ENCODE results near the gene EML6.
"Not testable (repeated sequence)": the region's sequence is repeated elsewhere in the genome, so short reads cannot be mapped to it uniquely, and the experiment has no call there.

The EML6 gene

GRCh38 chr2:54864727-54865126 lies 141.3 kb downstream of the EML6 start:
- no peaks in the 10 kb centered on the region for H3K9me3 ChIP-seq (ENCODE audit: control insufficient read depth, low read length)
- H3K4me3 ChIP-seq (ENCODE audit: extremely low read depth, insufficient read depth, low read length, poor library complexity, severe bottlenecking), result no peak overlapping the region
- WGBS, 2 experiments (ENCODE audit: insufficient coverage in 2 of 2), result 92% methylated on average over 2 of the region's 5 CpGs; no CpG with 5 or more reads in 1 of the 2 experiments
- H3K36me3 ChIP-seq (ENCODE audit: control insufficient read depth, insufficient read depth, low read length), result no peaks in the 10 kb centered on the region
- no peak overlapping the region for H3K27ac ChIP-seq (ENCODE audit: low read depth, low read length, severe bottlenecking)
- no peaks in the 10 kb centered on the region for H3K4me1 ChIP-seq (ENCODE audit: control insufficient read depth, insufficient read depth, low read length, poor library complexity, severe bottlenecking)

- WGBS, 2 experiments (ENCODE audit: insufficient coverage in 2 of 2), result 71 to 79% methylated on average over 1 to 2 of the region's 2 CpGs
- no peak overlapping the region for H3K27ac ChIP-seq (ENCODE audit: low read depth, low read length, severe bottlenecking)
- no peaks in the 10 kb centered on the region for H3K36me3 ChIP-seq (ENCODE audit: control insufficient read depth, insufficient read depth, low read length)
- no peaks in the 10 kb centered on the region for H3K4me1 ChIP-seq (ENCODE audit: control insufficient read depth, insufficient read depth, low read length, poor library complexity, severe bottlenecking)
- no peak overlapping the region for H3K4me3 ChIP-seq (ENCODE audit: extremely low read depth, insufficient read depth, low read length, poor library complexity, severe bottlenecking)
- no peaks in the 10 kb centered on the region for H3K9me3 ChIP-seq (ENCODE audit: control insufficient read depth, low read length)
Observed at GRCh38 chr2:54866179-54866578, 142.7 kb downstream of the EML6 start.

GRCh38 chr2:54866868-54867267 lies 143.4 kb downstream of the EML6 start:
- Histone ChIP-seq H3K4me3 (ENCODE audit: extremely low read depth, insufficient read depth, low read length, poor library complexity, severe bottlenecking) (no peak overlapping the region), H3K4me1 (ENCODE audit: control insufficient read depth, insufficient read depth, low read length, poor library complexity, severe bottlenecking) (no peaks in the 10 kb centered on the region), H3K27ac (ENCODE audit: low read depth, low read length, severe bottlenecking) (no peak overlapping the region), H3K36me3 (ENCODE audit: control insufficient read depth, insufficient read depth, low read length) (no peaks in the 10 kb centered on the region), H3K9me3 (ENCODE audit: control insufficient read depth, low read length) (no peaks in the 10 kb centered on the region)
- WGBS, 2 experiments (ENCODE audit: insufficient coverage in 2 of 2), result 83 to 91% methylated on average over 4 to 5 of the region's 5 CpGs

GRCh38 chr2:54867457-54867856 lies 144.0 kb downstream of the EML6 start:
- H3K9me3 ChIP-seq (ENCODE audit: control insufficient read depth, low read length), result no peaks in the 10 kb centered on the region
- H3K27ac ChIP-seq (ENCODE audit: low read depth, low read length, severe bottlenecking), result no peak overlapping the region
- WGBS, 2 experiments (ENCODE audit: insufficient coverage in 2 of 2), result 100% methylated on average over 1 of the region's 2 CpGs; no CpG with 5 or more reads in 1 of the 2 experiments
- H3K4me1 ChIP-seq (ENCODE audit: control insufficient read depth, insufficient read depth, low read length, poor library complexity, severe bottlenecking), result no peaks in the 10 kb centered on the region
- no peak overlapping the region for H3K4me3 ChIP-seq (ENCODE audit: extremely low read depth, insufficient read depth, low read length, poor library complexity, severe bottlenecking)
- H3K36me3 ChIP-seq (ENCODE audit: control insufficient read depth, insufficient read depth, low read length), result no peaks in the 10 kb centered on the region

- H3K27ac ChIP-seq (ENCODE audit: low read depth, low read length, severe bottlenecking), result no peak overlapping the region
- H3K9me3 ChIP-seq (ENCODE audit: control insufficient read depth, low read length), result no peaks in the 10 kb centered on the region
- H3K4me1 ChIP-seq (ENCODE audit: control insufficient read depth, insufficient read depth, low read length, poor library complexity, severe bottlenecking), result no peaks in the 10 kb centered on the region
- 96 to 100% methylated on average over 4 to 12 of the region's 13 CpGs for WGBS, 2 experiments (ENCODE audit: insufficient coverage in 2 of 2)
- no peak overlapping the region for H3K4me3 ChIP-seq (ENCODE audit: extremely low read depth, insufficient read depth, low read length, poor library complexity, severe bottlenecking)
- no peaks in the 10 kb centered on the region for H3K36me3 ChIP-seq (ENCODE audit: control insufficient read depth, insufficient read depth, low read length)
Observed at GRCh38 chr2:54871457-54872107, 148.1 kb downstream of the EML6 start.

- WGBS, 2 experiments (ENCODE audit: insufficient coverage in 2 of 2), result 86 to 88% methylated on average over 1 to 3 of the region's 3 CpGs
Observed at GRCh38 chr2:54872780-54873179, 149.3 kb downstream of the EML6 start.

GRCh38 chr2:54873236-54873635 lies 149.8 kb downstream of the EML6 start:
- H3K4me3 ChIP-seq (ENCODE audit: extremely low read depth, insufficient read depth, low read length, poor library complexity, severe bottlenecking); H3K4me1 ChIP-seq (ENCODE audit: control insufficient read depth, insufficient read depth, low read length, poor library complexity, severe bottlenecking); H3K9me3 ChIP-seq (ENCODE audit: control insufficient read depth, low read length); H3K36me3 ChIP-seq (ENCODE audit: control insufficient read depth, insufficient read depth, low read length); H3K27ac ChIP-seq (ENCODE audit: low read depth, low read length, severe bottlenecking): not testable (repeated sequence)
- no CpG with 5 or more reads among the region's 3 CpGs for WGBS, 2 experiments (ENCODE audit: insufficient coverage in 2 of 2)

More at GRCh38 chr2:54872780-54873179, 149.3 kb downstream of the EML6 start:
- Histone ChIP-seq H3K4me3 (ENCODE audit: extremely low read depth, insufficient read depth, low read length, poor library complexity, severe bottlenecking) (no peak overlapping the region), H3K27ac (ENCODE audit: low read depth, low read length, severe bottlenecking) (no peak overlapping the region), H3K36me3 (ENCODE audit: control insufficient read depth, insufficient read depth, low read length) (no peaks in the 10 kb centered on the region), H3K4me1 (ENCODE audit: control insufficient read depth, insufficient read depth, low read length, poor library complexity, severe bottlenecking) (no peaks in the 10 kb centered on the region), H3K9me3 (ENCODE audit: control insufficient read depth, low read length) (no peaks in the 10 kb centered on the region)

- Histone ChIP-seq H3K27ac (ENCODE audit: low read depth, low read length, severe bottlenecking) (no peak overlapping the region), H3K4me3 (ENCODE audit: extremely low read depth, insufficient read depth, low read length, poor library complexity, severe bottlenecking) (no peak overlapping the region), H3K36me3 (ENCODE audit: control insufficient read depth, insufficient read depth, low read length) (no peaks in the 10 kb centered on the region), H3K9me3 (ENCODE audit: control insufficient read depth, low read length) (no peaks in the 10 kb centered on the region), H3K4me1 (ENCODE audit: control insufficient read depth, insufficient read depth, low read length, poor library complexity, severe bottlenecking) (no peaks in the 10 kb centered on the region)
- 83 to 100% methylated on average over 1 of the region's 1 CpG for WGBS, 2 experiments (ENCODE audit: insufficient coverage in 2 of 2)
Observed at GRCh38 chr2:54876764-54877163, 153.3 kb downstream of the EML6 start.

- 78 to 100% methylated on average over 2 to 4 of the region's 4 CpGs for WGBS, 2 experiments (ENCODE audit: insufficient coverage in 2 of 2)
- no peaks in the 10 kb centered on the region for H3K36me3 ChIP-seq (ENCODE audit: control insufficient read depth, insufficient read depth, low read length)
- no peaks in the 10 kb centered on the region for H3K4me1 ChIP-seq (ENCODE audit: control insufficient read depth, insufficient read depth, low read length, poor library complexity, severe bottlenecking)
- no peak overlapping the region for H3K4me3 ChIP-seq (ENCODE audit: extremely low read depth, insufficient read depth, low read length, poor library complexity, severe bottlenecking)
- H3K9me3 ChIP-seq (ENCODE audit: control insufficient read depth, low read length), result no peaks in the 10 kb centered on the region
- no peak overlapping the region for H3K27ac ChIP-seq (ENCODE audit: low read depth, low read length, severe bottlenecking)
Observed at GRCh38 chr2:54878182-54878581, 154.7 kb downstream of the EML6 start.

GRCh38 chr2:54879032-54879431 lies 155.6 kb downstream of the EML6 start:
- no peak overlapping the region for H3K27ac ChIP-seq (ENCODE audit: low read depth, low read length, severe bottlenecking)
- H3K4me3 ChIP-seq (ENCODE audit: extremely low read depth, insufficient read depth, low read length, poor library complexity, severe bottlenecking), result no peak overlapping the region
- no peaks in the 10 kb centered on the region for H3K9me3 ChIP-seq (ENCODE audit: control insufficient read depth, low read length)
- no peaks in the 10 kb centered on the region for H3K4me1 ChIP-seq (ENCODE audit: control insufficient read depth, insufficient read depth, low read length, poor library complexity, severe bottlenecking)
- 92% methylated on average over 2 of the region's 5 CpGs; no CpG with 5 or more reads in 1 of the 2 experiments for WGBS, 2 experiments (ENCODE audit: insufficient coverage in 2 of 2)
- H3K36me3 ChIP-seq (ENCODE audit: control insufficient read depth, insufficient read depth, low read length), result no peaks in the 10 kb centered on the region

GRCh38 chr2:54879598-54880332 lies 156.3 kb downstream of the EML6 start:
- Histone ChIP-seq H3K9me3 (ENCODE audit: control insufficient read depth, low read length) (no peaks in the 10 kb centered on the region), H3K27ac (ENCODE audit: low read depth, low read length, severe bottlenecking) (no peak overlapping the region), H3K4me3 (ENCODE audit: extremely low read depth, insufficient read depth, low read length, poor library complexity, severe bottlenecking) (no peak overlapping the region), H3K36me3 (ENCODE audit: control insufficient read depth, insufficient read depth, low read length) (no peaks in the 10 kb centered on the region), H3K4me1 (ENCODE audit: control insufficient read depth, insufficient read depth, low read length, poor library complexity, severe bottlenecking) (no peaks in the 10 kb centered on the region)
- 85 to 90% methylated on average over 11 to 13 of the region's 14 CpGs for WGBS, 2 experiments (ENCODE audit: insufficient coverage in 2 of 2)

All from mesodermal cell (in vitro differentiated cells).